Left lung (tissue), 10 donors: ENCODE data around the gene CEP162. TPM values are rescaled to one million over a fixed set of nuclear protein-coding genes. Genes with fewer than 3 reads are reported as not detected.
"Not testable (repeated sequence)": the region's sequence is repeated elsewhere in the genome, so short reads cannot be mapped to it uniquely, and the experiment has no call there.

Experiments used
- ATAC-seq: fragments of 200-7000 bp; cut with Tn5 transposase; one replicate; pipeline ENCODE4 v1.9.1; 2020; ENCODE audit warnings: moderate library complexity
- DNase-seq, 4 donors: peaks; one replicate each; pipeline ENCODE4 v3.0.0-alpha.2; 2013 to 2020
- H3K27ac ChIP-seq, 2 donors: fragments of 200-600 bp; sonication (generic) in 1 of 2; one replicate each; pipeline versions ENCODE4 v1.5.0 to v1.8.0; 2020 to 2021
- H3K27me3 ChIP-seq, 2 donors: fragments of 200-600 bp; sonication (generic) in 1 of 2; one replicate each; pipeline versions ENCODE4 v1.5.0 to v1.8.0; 2020 to 2021
- H3K36me3 ChIP-seq, 2 donors: fragments of 200-600 bp; sonication (generic) in 1 of 2; one replicate each; pipeline versions ENCODE4 v1.5.0 to v1.8.0; 2020 to 2021
- H3K4me1 ChIP-seq, 2 donors: fragments of 200-600 bp; one replicate each; pipeline ENCODE4 v1.8.0; 2021
- H3K4me3 ChIP-seq, 2 donors: fragments of 200-600 bp; sonication (generic) in 1 of 2; one replicate each; pipeline versions ENCODE4 v1.5.0 to v1.8.0; 2020 to 2021; ENCODE audit warnings: mild to moderate bottlenecking in 1 of 2
- H3K9me3 ChIP-seq, 2 donors: fragments of 200-600 bp; sonication (generic) in 1 of 2; one replicate each; pipeline versions ENCODE4 v1.5.0 to v1.8.0; 2020 to 2021
- CTCF ChIP-seq, 2 donors: fragments of 200-600 bp; sonication (generic) in 1 of 2; IDR thresholded peaks; one replicate each; pipeline versions ENCODE4 v1.5.0 to v1.8.0; 2021; ENCODE audit warnings: antibody characterized with exemption in 2 of 2
- intact Hi-C, 2 donors: fragments of 100-400 bp; cut with DNase I; formaldehyde crosslinking; loops; one replicate each; pipeline versions ENCODE4 v1.11.2 to v1.14.2; 2022
- polyA plus RNA-seq, 6 donors: library from polyadenylated mRNA; unstranded; fragments of 120-200 nt; gene quantifications; one replicate each; pipeline ENCODE4 v1.2.1, GENCODE V29; 2013; ENCODE audit not compliant: insufficient read length in 6 of 6
- total RNA-seq, 2 donors: library from RNA; stranded (reverse); fragmentation: NEBNext Ultra II Directional; extraction: Animal tissue kit (Norgen Biotek cat#: 25700); gene quantifications; one replicate each; pipeline ENCODE4 v1.2.1, GENCODE V29; 2021
- donor health status: DM: no; HTN: yes; CAD: no.
- donor health status: DM: no; HTN: no; CAD: no.

The CEP162 gene
- total and polyA plus RNA-seq, 8 donors, result 9.7 to 26.4 (median 19.3) TPM

- Histone ChIP-seq H3K36me3 (no peaks in the 10 kb centered on the region), H3K27ac (peak overlapping the region in 1 of 2 donors; percentile 88), H3K4me1 (peaks cover 5 to 13% of the 10 kb centered on the region in 2 donors), H3K4me3 (peak overlapping the region; percentile 68 to 72), H3K27me3 (peaks cover 0 to 22% of the 10 kb centered on the region in 2 donors), H3K9me3 (no peaks in the 10 kb centered on the region)
- no peak for TF ChIP-seq CTCF (IDR thresholded peaks at IDR 0.05)
- intact Hi-C loops, result no loop called here
- DNase-seq (no peak), ATAC-seq (no peak)
Measured at GRCh38 chr6:84228198-84228543, 728 bp upstream of the CEP162 start.

GRCh38 chr6:84227044-84227433, 404 bp downstream of the CEP162 start:
- peak in 1 of 4 donors; percentile 4 for DNase-seq
- peaks cover 0 to 14% of the 10 kb centered on the region in 2 donors for H3K27me3 ChIP-seq
- H3K4me3 ChIP-seq, result peak overlapping the region; percentile 68 to 72
- H3K4me1 ChIP-seq, result peaks cover 5 to 13% of the 10 kb centered on the region in 2 donors
- peak; percentile 23 for ATAC-seq
- H3K9me3 ChIP-seq, result no peaks in the 10 kb centered on the region
- H3K36me3 ChIP-seq, result no peaks in the 10 kb centered on the region
- intact Hi-C loops, result no loop called here
- peak overlapping the region in 1 of 2 donors; percentile 88 for H3K27ac ChIP-seq
- TF ChIP-seq CTCF (IDR thresholded peaks at IDR 0.05), result no peak

GRCh38 chr6:84224251-84224650, 3.2 kb downstream of the CEP162 start:
- Histone ChIP-seq H3K27ac (no peak overlapping the region), H3K4me1 (peaks cover 5 to 13% of the 10 kb centered on the region in 2 donors), H3K36me3 (peaks cover 0 to 4% of the 10 kb centered on the region in 2 donors), H3K4me3 (no peak overlapping the region), H3K9me3 (no peaks in the 10 kb centered on the region), H3K27me3 (no peaks in the 10 kb centered on the region)
- DNase-seq, result no peak
- intact Hi-C loops, result no loop called here
- no peak for ATAC-seq
- no peak for TF ChIP-seq CTCF (IDR thresholded peaks at IDR 0.05)

- H3K27me3 ChIP-seq, H3K27ac ChIP-seq, H3K36me3 ChIP-seq, intact Hi-C loops, H3K9me3 ChIP-seq, H3K4me3 ChIP-seq, ATAC-seq: not testable (repeated sequence)
- DNase-seq, result peak in 1 of 4 donors; percentile 21
- peaks cover 5 to 13% of the 10 kb centered on the region in 2 donors for H3K4me1 ChIP-seq
Measured at GRCh38 chr6:84223608-84224007, 3.8 kb downstream of the CEP162 start.

- intact Hi-C loops, result no loop called here
- Histone ChIP-seq H3K27ac (no peak overlapping the region), H3K36me3 (peaks cover 0 to 4% of the 10 kb centered on the region in 2 donors), H3K4me3 (no peak overlapping the region), H3K27me3 (no peaks in the 10 kb centered on the region), H3K4me1 (peaks cover 5 to 13% of the 10 kb centered on the region in 2 donors), H3K9me3 (no peaks in the 10 kb centered on the region)
- DNase-seq (no peak), ATAC-seq (no peak)
- TF ChIP-seq CTCF (IDR thresholded peaks at IDR 0.05), result no peak
Measured at GRCh38 chr6:84222426-84222825, 5.0 kb downstream of the CEP162 start.

GRCh38 chr6:84220809-84221409, 6.5 kb downstream of the CEP162 start:
- Histone ChIP-seq H3K36me3 (peaks cover 0 to 4% of the 10 kb centered on the region in 2 donors), H3K4me3 (no peak overlapping the region), H3K4me1 (peaks cover 0 to 5% of the 10 kb centered on the region in 2 donors), H3K27ac (no peak overlapping the region), H3K9me3 (no peaks in the 10 kb centered on the region), H3K27me3 (no peaks in the 10 kb centered on the region)
- intact Hi-C loops, result no loop called here
- peak in 1 of 2 donors; percentile 37 for TF ChIP-seq CTCF (IDR thresholded peaks at IDR 0.05)
- peak in 1 of 4 donors; percentile 14 for DNase-seq
- ATAC-seq, result no peak
